SK-N-SH (cell line): Measurements from ENCODE around the gene IP6K1. TPM values are rescaled to one million over a fixed set of nuclear protein-coding genes. Genes with fewer than 3 reads are reported as not detected.

Source experiments
- CTCF ChIA-PET: fragments of 300-600, 350-600 bp; formaldehyde crosslinking; extraction: SDS; loops from one replicate; lab custom pipeline; 2021; lab: Yijun Ruan, JAX
- POLR2A ChIA-PET: fragments of 350-600 bp; sonication (Branson Sonifier 250); formaldehyde crosslinking; extraction: SDS; loops from one replicate; lab custom pipeline; 2020; ENCODE audit warnings: antibody characterized with exemption, inconsistent platforms; lab: Yijun Ruan, JAX
- DNase-seq: peaks from one replicate; pipeline ENCODE4 v3.0.0; 2012
- H2AFZ ChIP-seq: fragments of 200-600 bp; sonication (generic); 2 replicates; pipeline ENCODE4 v1.8.1; 2016; ENCODE audit warnings: antibody characterized with exemption, mild to moderate bottlenecking, low read depth
- H3F3A ChIP-seq: fragments of 200-600 bp; sonication (generic); replicated peaks from 2 replicates; pipeline ENCODE3; 2016; ENCODE audit warnings: antibody characterized with exemption, mild to moderate bottlenecking; ENCODE audit not compliant: insufficient read depth
- H3K27ac ChIP-seq, 2 experiments: fragments of 200-500 bp in 1 of 2; fragments of 200-600 bp in 1 of 2; sonication (Bioruptor generic) in 1 of 2; sonication (generic), shearing (Covaris generic) in 1 of 2; 2 replicates each; pipeline versions ENCODE4 v1.5.1 to v1.6.1; 2014 to 2016; ENCODE audit warnings: low read depth in 2 of 2, inconsistent platforms in 1 of 2, low read length in 1 of 2, mild to moderate bottlenecking in 1 of 2, mixed read lengths in 1 of 2
- H3K27me3 ChIP-seq: fragments of 200-600 bp; sonication (generic), shearing (Covaris generic); 2 replicates; pipeline ENCODE4 v1.6.1; 2016; ENCODE audit warnings: mixed run types; ENCODE audit not compliant: insufficient read depth
- H3K36me3 ChIP-seq, 2 experiments: fragments of 200-500 bp in 1 of 2; fragments of 200-600 bp in 1 of 2; sonication (Bioruptor generic) in 1 of 2; sonication (generic) in 1 of 2; replicated peaks in 1 of 2; 2 replicates each; pipeline versions ENCODE3 to v1.5.1; 2014 to 2016; ENCODE audit warnings: low read length in 1 of 2, mild to moderate bottlenecking in 1 of 2; ENCODE audit not compliant: insufficient read depth in 2 of 2, control insufficient read depth in 1 of 2
- H3K4me1 ChIP-seq, 2 experiments: fragments of 200-500 bp in 1 of 2; fragments of 200-600 bp in 1 of 2; sonication (Bioruptor generic) in 1 of 2; sonication (generic), shearing (Covaris generic) in 1 of 2; 2 replicates each; pipeline versions ENCODE4 v1.5.1 to v1.6.1; 2014 to 2016; ENCODE audit warnings: low read depth in 1 of 2, low read length in 1 of 2, mixed run types in 1 of 2; ENCODE audit not compliant: insufficient read depth in 2 of 2, control insufficient read depth in 1 of 2
- H3K4me2 ChIP-seq: fragments of 200-600 bp; sonication (generic), shearing (Covaris generic); 2 replicates; pipeline ENCODE4 v1.6.1; 2017; ENCODE audit warnings: mixed run types
- H3K4me3 ChIP-seq, 2 experiments: fragments of 200-500 bp in 1 of 2; fragments of 200-600 bp in 1 of 2; sonication (Bioruptor generic) in 1 of 2; sonication (generic), shearing (Covaris generic) in 1 of 2; 2 replicates each; pipeline versions ENCODE4 v1.5.1 to v1.8.1; 2014 to 2016; ENCODE audit warnings: low read depth in 2 of 2, inconsistent platforms in 1 of 2, low read length in 1 of 2, mild to moderate bottlenecking in 1 of 2, mixed read lengths in 1 of 2, moderate library complexity in 1 of 2
- H3K79me2 ChIP-seq: fragments of 200-600 bp; sonication (generic); 2 replicates; pipeline ENCODE4 v1.8.1; 2017; ENCODE audit warnings: mild to moderate bottlenecking; ENCODE audit not compliant: insufficient read depth
- H3K9ac ChIP-seq: fragments of 200-600 bp; sonication (generic); 2 replicates; pipeline ENCODE4 v1.6.1; 2017; ENCODE audit warnings: mixed run types
- H3K9me2 ChIP-seq: fragments of 200-600 bp; sonication (generic); 2 replicates; pipeline ENCODE4 v1.6.1; 2017; ENCODE audit warnings: mixed run types
- H3K9me3 ChIP-seq: fragments of 200-600 bp; sonication (generic); 2 replicates; pipeline ENCODE4 v1.6.1; 2017; ENCODE audit warnings: mixed run types, mild to moderate bottlenecking, moderate library complexity
- H4K20me1 ChIP-seq: fragments of 200-600 bp; sonication (generic); 2 replicates; pipeline ENCODE4 v1.6.1; 2017; ENCODE audit warnings: mild to moderate bottlenecking, mixed run types; ENCODE audit not compliant: insufficient read depth
- EP300 ChIP-seq, 2 experiments: IDR thresholded peaks; 2 replicates each; pipeline versions ENCODE4 v1.4.0 to v1.6.1; 2012; ENCODE audit warnings: borderline replicate concordance in 1 of 2, low read depth in 1 of 2, low read length in 1 of 2
- EZH2phosphoT487 ChIP-seq: fragments of 200-600 bp; sonication (generic); IDR thresholded peaks from 2 replicates; pipeline ENCODE4 v1.6.1; 2017; ENCODE audit warnings: low read depth, mixed run types, mild to moderate bottlenecking, antibody characterized with exemption, moderate library complexity, borderline replicate concordance
- FOXJ3 ChIP-seq: sonication (generic); formaldehyde crosslinking; IDR thresholded peaks from 2 replicates; pipeline ENCODE4 v1.5.1; 2020; ENCODE audit warnings: mild to moderate bottlenecking, missing genetic modification reagents
- IRF3 ChIP-seq: fragments of 150-350 bp; IDR thresholded peaks from 2 replicates; pipeline ENCODE4 v1.6.1; 2016; ENCODE audit warnings: mild to moderate bottlenecking, low read depth, low read length
- MEF2A ChIP-seq: IDR thresholded peaks from 2 replicates; pipeline ENCODE4 v1.4.0; 2012; ENCODE audit warnings: low read depth, borderline replicate concordance
- NFIC ChIP-seq: IDR thresholded peaks from 2 replicates; pipeline ENCODE4 v1.4.0; 2012; ENCODE audit warnings: borderline replicate concordance
- NRF1 ChIP-seq: IDR thresholded peaks from 2 replicates; pipeline ENCODE4 v1.6.1; 2012; ENCODE audit warnings: low read depth, mild to moderate bottlenecking, low read length
- RAD21 ChIP-seq: IDR thresholded peaks from 2 replicates; pipeline ENCODE4 v1.6.1; 2012; ENCODE audit warnings: mild to moderate bottlenecking, low read length
- RCOR1 ChIP-seq: fragments of 150-350 bp; IDR thresholded peaks from 2 replicates; pipeline ENCODE4 v1.6.1; 2017; ENCODE audit warnings: antibody characterized with exemption, low read length
- REST ChIP-seq: IDR thresholded peaks from 2 replicates; pipeline ENCODE4 v1.6.1; 2012; ENCODE audit warnings: mild to moderate bottlenecking, low read depth, low read length, moderate library complexity
- RXRA ChIP-seq: IDR thresholded peaks from 2 replicates; pipeline ENCODE4 v1.4.0; 2012; ENCODE audit warnings: low read depth, mild to moderate bottlenecking, borderline replicate concordance
- SMC3 ChIP-seq: IDR thresholded peaks from 2 replicates; pipeline ENCODE4 v1.6.1; 2012; ENCODE audit warnings: low read depth, low read length, improper control_type of control experiment
- USF1 ChIP-seq: IDR thresholded peaks from 2 replicates; pipeline ENCODE4 v1.4.0; 2012; ENCODE audit warnings: low read depth, borderline replicate concordance
- WGBS: methylation state at CpG from one replicate; pipeline ENCODE4 v1.1.6; 2017; ENCODE audit warnings: low lambda C conversion rate; 5-methylcytosine and 5-hydroxymethylcytosine counted together
- polyA plus RNA-seq, 3 experiments: library from polyadenylated mRNA; depleted of rRNA; stranded (reverse); fragments of >200 nt; gene quantifications; 2 replicates each; pipeline ENCODE4 v1.2.3, GENCODE V29; 2012

IP6K1 gene
- polyA plus RNA-seq, 1 of the 3 experiments (the other 2 are of a cell fraction) = 23.3 TPM

GRCh38 chr3:49747792-49748480 is 38.4 kb downstream of the IP6K1 start:
- POLR2A ChIA-PET = no interaction called here
- H3K27ac ChIP-seq = no peak overlapping the region

GRCh38 chr3:49745986-49746385 is 40.4 kb downstream of the IP6K1 start:
- 100% methylated on average over 2 of the region's 2 CpGs for WGBS
- TF ChIP-seq IRF3 (no peak), FOXJ3 (CRISPR knock-in tag) (no peak)
- Histone ChIP-seq H3K27me3 (no peaks in the 10 kb centered on the region), H3K4me1 (no peaks in the 10 kb centered on the region), H3K9ac (no peak overlapping the region), H3K9me3 (no peaks in the 10 kb centered on the region), H4K20me1 (peaks cover 23% of the 10 kb centered on the region), H3F3A (peaks cover 9% of the 10 kb centered on the region), H2AFZ (no peak overlapping the region), H3K4me2 (no peak overlapping the region), H3K36me3 (peaks cover 14 to 15% of the 10 kb centered on the region in 2 experiments), H3K4me3 (no peak overlapping the region), H3K9me2 (no peaks in the 10 kb centered on the region), H3K27ac (no peak overlapping the region), H3K79me2 (peaks cover 74% of the 10 kb centered on the region)
- DNase-seq = no peak
- ChIA-PET CTCF (no interaction called here), POLR2A (no interaction called here)

More at GRCh38 chr3:49747792-49748480, 38.4 kb downstream of the IP6K1 start:
- Histone ChIP-seq H3K27me3 (no peaks in the 10 kb centered on the region), H3F3A (peaks cover 9% of the 10 kb centered on the region), H3K36me3 (peaks cover 10 to 14% of the 10 kb centered on the region in 2 experiments), H3K79me2 (peaks cover 76% of the 10 kb centered on the region), H2AFZ (no peak overlapping the region), H3K4me2 (no peak overlapping the region), H3K4me1 (no peaks in the 10 kb centered on the region), H4K20me1 (peaks cover 30% of the 10 kb centered on the region), H3K9me3 (no peaks in the 10 kb centered on the region), H3K4me3 (no peak overlapping the region), H3K9ac (no peak overlapping the region), H3K9me2 (no peaks in the 10 kb centered on the region)
- DNase-seq = no peak
- no peak for TF ChIP-seq RCOR1
- no peak for TF ChIP-seq USF1
- TF ChIP-seq NFIC = no peak
- no peak for TF ChIP-seq MEF2A
- CTCF ChIA-PET = interaction anchor here (1.1 kb wide), 1 partner anchor 44 kb away, joined by 5 read pairs; no protein-coding TSS in a partner anchor
- 95% methylated on average over 13 of the region's 13 CpGs for WGBS

GRCh38 chr3:49740427-49740826 is 45.9 kb downstream of the IP6K1 start:
- H3K4me3 ChIP-seq = no peak overlapping the region
- H3K4me2 ChIP-seq = no peak overlapping the region
- peaks cover 2% of the 10 kb centered on the region for H3F3A ChIP-seq
- no peak overlapping the region for H2AFZ ChIP-seq
- no peak overlapping the region for H3K9ac ChIP-seq
- H3K79me2 ChIP-seq = peaks cover 48% of the 10 kb centered on the region
- H3K27ac ChIP-seq = no peak overlapping the region
- H3K9me2 ChIP-seq = no peaks in the 10 kb centered on the region
- peaks cover 3% of the 10 kb centered on the region; the same call in 1 of the 2 replicates for H4K20me1 ChIP-seq
- no peaks in the 10 kb centered on the region for H3K27me3 ChIP-seq
- TF ChIP-seq RAD21 = no peak
- no peak for TF ChIP-seq SMC3
- TF ChIP-seq EZH2phosphoT487 = no peak
- TF ChIP-seq RCOR1 = no peak
- no peak for TF ChIP-seq RXRA
- no peak for TF ChIP-seq NRF1
- no peak for TF ChIP-seq MEF2A
- TF ChIP-seq REST = no peak
- no peak for TF ChIP-seq EP300 (IDR thresholded peaks at IDR 0.05; ENCODE audit: borderline replicate concordance in 1 of 2, low read depth in 1 of 2, low read length in 1 of 2)
- no peak for TF ChIP-seq USF1
- H3K9me3 ChIP-seq = no peaks in the 10 kb centered on the region
- H3K4me1 ChIP-seq = no peaks in the 10 kb centered on the region
- H3K36me3 ChIP-seq = peaks cover 12 to 40% of the 10 kb centered on the region in 2 experiments
- POLR2A ChIA-PET = no interaction called here
- CTCF ChIA-PET = no interaction called here
- DNase-seq = no peak
